ENCODE data around the gene TMF1.

Gene TMF1, protein sequence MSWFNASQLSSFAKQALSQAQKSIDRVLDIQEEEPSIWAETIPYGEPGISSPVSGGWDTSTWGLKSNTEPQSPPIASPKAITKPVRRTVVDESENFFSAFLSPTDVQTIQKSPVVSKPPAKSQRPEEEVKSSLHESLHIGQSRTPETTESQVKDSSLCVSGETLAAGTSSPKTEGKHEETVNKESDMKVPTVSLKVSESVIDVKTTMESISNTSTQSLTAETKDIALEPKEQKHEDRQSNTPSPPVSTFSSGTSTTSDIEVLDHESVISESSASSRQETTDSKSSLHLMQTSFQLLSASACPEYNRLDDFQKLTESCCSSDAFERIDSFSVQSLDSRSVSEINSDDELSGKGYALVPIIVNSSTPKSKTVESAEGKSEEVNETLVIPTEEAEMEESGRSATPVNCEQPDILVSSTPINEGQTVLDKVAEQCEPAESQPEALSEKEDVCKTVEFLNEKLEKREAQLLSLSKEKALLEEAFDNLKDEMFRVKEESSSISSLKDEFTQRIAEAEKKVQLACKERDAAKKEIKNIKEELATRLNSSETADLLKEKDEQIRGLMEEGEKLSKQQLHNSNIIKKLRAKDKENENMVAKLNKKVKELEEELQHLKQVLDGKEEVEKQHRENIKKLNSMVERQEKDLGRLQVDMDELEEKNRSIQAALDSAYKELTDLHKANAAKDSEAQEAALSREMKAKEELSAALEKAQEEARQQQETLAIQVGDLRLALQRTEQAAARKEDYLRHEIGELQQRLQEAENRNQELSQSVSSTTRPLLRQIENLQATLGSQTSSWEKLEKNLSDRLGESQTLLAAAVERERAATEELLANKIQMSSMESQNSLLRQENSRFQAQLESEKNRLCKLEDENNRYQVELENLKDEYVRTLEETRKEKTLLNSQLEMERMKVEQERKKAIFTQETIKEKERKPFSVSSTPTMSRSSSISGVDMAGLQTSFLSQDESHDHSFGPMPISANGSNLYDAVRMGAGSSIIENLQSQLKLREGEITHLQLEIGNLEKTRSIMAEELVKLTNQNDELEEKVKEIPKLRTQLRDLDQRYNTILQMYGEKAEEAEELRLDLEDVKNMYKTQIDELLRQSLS

DNA sequence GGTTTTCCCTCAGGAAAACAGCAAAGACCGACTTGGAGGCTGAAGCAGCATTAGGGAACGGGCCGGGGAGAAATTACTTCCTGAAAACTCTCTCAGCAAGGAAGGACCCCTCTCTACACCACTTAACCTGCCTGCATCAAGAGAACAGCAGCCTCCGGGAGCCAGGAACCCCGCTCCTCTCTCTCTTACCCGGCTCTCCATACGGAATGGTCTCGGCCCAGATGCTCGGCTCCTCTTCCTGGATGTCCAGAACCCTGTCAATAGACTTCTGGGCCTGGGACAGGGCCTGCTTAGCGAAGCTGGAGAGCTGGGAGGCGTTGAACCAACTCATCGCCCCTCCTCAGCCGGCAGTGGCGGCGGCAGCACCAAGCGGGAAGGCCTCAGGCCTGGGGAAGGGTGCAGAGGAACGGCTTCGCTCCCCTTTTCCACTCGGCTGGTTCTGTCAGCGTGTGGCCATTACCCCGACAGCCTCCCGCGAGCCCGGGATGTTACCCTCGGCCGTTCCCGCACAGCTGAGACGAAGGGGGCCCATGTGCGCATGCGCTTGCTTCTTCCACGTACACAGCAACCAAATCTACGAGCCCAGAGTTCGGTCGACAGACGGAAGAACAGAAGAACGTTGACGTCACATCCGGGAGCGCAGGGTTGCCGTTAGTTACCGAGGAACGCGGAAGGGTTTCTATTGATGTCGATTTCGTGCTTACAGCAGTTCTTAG lies at the start of gene TMF1:
Gene TMF1 (minus strand): TSS at position 578 of the 716 bp plus-strand sequence. CDS start 247 bp downstream, at position 331.
- DNase-seq (ENCODE audit: low spot score): peak; percentile 97

DNA sequence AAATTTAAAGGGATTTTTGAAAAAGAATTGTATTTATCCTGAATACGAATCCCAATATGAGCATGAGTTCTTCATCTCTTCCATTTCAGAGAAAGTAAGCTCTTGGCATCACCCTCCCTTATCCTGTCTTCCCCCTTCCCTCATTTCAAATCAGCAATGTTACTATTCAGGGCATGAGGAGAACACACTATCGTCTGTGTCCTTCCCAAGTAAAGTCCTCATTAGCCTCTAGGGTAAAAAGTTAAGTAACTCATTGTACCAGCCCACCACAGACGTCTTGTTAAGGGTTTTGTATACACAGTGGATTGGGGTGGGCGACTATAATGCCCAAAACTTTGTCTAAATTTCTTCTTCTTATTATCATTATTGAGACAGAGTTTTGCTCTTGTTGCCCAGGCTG lies 47.4 kb upstream of the TMF1 start:
- DNase-seq (ENCODE audit: low spot score): no peak

DNA sequence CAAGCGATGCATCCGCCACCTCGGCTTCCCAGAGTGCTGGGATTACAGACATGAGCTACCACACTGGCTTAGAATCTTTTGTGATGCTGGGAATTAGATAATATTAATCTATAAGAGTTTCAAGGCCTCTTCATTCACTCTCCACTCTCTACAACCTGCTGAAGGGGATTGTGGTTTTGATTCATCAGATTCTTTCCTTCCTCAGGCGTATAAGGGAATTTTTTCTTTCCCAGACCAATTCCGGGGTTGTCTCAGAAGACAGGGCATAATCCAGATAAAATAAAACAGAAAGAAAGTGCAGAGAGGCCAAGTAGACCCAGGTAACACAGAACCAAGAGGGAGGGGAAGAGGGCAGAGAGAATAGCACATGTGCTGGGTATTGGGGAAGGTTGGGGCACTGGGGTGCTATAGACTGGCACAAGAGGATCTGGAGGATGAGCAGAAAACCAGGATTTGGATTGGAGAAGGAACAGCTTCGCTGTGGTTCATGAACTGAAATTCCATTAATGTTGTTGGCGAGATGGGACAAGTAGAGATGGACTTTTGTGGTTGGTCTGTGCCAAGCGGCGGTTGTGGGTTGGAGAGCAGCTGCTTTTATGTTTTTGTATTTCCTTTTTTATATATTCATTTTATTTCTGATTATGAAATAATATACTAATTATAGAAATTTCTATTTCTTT lies 45.4 kb upstream of the TMF1 start:
- DNase-seq (ENCODE audit: low spot score): no peak

DNA sequence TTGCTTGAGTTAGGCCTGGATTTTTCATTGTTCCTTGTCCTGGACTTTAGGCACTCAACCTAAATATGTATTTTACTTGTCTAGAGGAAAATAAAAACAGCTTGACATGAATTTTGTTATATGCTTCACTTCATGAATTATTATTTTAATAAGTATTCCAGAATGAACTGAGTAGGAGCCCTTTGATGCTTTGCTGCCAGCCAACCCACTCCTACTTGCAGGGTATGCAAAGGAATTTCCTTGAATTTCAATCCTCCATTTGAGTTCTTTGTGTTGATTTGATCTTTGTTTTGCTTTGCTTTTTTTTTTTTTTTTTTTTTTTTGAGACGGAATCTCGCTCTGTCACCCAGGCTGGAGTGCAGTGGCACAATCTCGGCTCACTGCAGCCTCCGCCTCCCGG lies 44.2 kb upstream of the TMF1 start:
- DNase-seq (ENCODE audit: low spot score): no peak

DNA sequence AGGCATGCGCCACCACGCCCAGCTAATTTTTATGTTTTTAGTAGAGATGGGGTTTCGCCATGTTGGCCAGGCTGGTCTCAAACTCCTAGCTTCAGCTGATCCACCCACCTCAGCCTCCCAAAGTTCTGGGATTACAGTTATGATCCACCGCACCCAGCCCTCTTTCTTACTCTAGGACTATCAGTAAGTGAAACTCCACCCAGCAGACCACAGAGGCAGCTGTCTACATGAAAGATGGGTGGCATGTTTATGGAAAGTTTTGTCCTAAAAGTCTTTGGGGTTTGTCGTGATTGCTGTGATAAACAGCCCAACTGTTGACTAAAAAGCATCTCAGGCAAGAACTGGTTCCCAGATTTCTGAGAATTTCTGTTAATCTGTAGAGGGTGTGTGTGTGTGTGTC lies 43.5 kb upstream of the TMF1 start:
- DNase-seq (ENCODE audit: low spot score): peak; percentile 47

DNA sequence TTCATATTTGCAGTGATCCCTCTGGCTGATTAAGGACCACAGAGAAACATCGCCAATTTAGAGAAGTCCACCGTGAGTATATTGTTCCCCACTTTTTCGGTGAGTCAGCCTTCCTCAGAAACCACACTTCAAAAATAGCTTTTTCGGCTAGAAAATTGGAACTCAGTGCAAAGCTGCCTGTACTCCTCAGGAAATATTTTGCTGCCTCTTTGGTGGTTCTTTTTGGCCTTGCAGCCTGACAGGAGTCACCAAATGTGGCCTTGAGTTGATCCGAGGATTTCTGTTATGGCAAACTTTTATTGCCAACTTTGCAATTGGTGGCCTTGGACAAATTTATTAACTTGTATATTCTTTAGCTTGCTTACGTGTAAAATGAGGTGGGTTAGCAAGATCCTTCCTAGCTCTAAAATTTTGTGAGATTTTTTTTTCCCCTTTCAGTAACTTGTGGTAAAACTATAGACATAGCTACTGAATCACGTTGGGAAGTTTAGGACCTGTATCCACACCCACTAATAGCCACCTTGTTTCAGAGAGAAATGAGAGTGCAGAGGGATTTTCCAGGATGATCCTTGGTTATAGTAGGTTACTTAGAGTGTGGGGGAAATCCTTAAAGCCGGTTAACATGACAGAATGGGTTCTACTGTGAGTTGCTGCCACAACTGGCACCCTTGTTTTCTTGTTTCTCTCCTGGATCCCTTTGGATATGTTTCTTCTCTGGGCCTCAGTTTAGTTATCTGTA lies 42.5 kb upstream of the TMF1 start:
- DNase-seq (ENCODE audit: low spot score): peak; percentile 42

DNA sequence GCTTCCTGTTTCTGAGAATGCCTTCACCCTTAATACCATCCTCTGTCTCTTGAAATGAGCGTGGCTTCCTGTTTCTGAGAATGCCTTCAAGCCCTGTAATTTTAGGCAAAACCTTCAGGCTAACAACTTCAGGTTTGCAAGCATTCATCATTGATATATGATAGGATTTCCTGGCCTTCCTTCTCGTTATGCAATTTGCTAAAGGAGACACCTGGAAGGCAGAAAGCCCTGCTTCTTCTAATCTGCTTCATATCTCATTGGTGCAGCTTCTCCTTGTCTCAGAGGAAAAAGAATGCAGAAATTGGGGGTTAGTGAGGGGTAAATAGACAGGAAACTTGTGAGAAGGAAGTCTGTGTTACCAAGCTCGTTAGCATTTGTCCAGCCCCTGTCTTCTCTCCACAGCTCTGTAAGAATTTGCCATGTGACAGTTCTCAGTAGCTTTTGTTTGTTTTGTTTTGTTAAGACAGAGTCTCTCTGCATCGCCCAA lies 39.9 kb upstream of the TMF1 start:
- peak; percentile 65 for DNase-seq (ENCODE audit: low spot score)

DNA sequence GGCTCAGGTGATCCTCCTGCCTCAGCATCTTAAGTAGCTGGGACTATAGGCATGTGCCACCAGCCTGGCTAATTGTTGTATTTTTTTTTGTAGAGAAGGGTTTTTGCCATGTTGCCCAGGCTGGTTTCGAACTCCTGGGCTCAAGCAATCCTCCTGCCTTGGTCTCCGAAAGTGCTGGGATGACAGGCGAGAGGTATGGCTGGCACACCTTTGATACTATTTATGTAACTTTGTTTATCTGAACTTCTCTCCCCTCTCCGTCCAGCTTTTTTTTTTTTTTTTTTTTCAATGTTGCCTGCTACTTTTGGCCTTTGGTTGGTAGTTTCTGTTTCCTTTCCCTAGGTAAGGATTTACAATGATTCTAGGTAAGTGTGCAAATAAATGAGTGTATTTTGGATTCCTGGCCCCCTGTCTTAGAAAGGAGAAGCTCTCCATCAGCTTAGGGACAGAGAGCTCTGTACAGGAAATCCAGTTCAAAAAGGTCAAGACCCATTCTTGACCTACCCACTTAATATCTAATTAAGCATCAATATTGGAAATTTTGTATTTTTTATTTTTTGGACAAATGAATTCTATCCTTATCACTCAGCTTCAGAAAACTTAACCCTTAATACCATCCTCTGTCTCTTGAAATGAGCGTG lies 39.4 kb upstream of the TMF1 start:
- no peak for DNase-seq (ENCODE audit: low spot score)

DNA sequence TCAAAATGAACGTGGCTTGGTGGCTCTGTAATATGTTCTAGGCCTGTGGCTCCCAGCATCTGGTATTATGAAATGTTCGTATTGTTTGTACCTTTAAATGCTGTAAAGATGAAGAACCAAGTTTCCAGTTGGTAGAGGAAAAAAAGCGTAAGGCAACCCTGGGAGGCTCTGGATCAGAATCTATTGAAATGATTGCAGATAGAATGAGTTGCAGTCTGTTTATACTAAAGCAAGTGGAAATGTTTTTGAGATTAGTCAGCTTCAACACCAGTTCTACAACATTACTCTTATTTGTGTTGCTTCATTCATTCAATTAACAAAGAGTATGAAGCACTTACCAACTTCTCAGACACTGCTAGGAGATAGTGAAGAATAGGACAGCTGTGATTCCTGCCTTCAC lies 37.9 kb upstream of the TMF1 start:
- no peak for DNase-seq (ENCODE audit: low spot score)

DNA sequence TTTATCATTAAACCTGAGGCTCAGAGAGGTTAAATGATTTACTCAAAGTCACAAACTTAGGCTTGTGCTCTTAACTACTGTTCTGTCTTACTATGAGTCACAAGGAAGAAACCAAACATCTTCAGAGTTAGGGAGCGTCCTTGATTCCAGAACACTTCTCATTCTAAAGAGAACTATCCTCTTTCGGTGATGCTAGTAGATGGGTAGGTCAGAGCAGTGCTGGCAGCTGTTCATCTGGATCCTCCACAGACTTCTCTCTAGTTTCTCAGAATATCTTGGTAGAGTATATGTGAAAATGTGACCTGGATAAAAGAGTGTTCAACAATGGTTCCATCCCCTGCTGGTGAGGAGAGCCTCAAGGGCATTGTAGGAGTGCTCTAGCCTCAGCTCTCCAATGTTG lies 35.9 kb upstream of the TMF1 start:
- DNase-seq (ENCODE audit: low spot score): no peak

DNA sequence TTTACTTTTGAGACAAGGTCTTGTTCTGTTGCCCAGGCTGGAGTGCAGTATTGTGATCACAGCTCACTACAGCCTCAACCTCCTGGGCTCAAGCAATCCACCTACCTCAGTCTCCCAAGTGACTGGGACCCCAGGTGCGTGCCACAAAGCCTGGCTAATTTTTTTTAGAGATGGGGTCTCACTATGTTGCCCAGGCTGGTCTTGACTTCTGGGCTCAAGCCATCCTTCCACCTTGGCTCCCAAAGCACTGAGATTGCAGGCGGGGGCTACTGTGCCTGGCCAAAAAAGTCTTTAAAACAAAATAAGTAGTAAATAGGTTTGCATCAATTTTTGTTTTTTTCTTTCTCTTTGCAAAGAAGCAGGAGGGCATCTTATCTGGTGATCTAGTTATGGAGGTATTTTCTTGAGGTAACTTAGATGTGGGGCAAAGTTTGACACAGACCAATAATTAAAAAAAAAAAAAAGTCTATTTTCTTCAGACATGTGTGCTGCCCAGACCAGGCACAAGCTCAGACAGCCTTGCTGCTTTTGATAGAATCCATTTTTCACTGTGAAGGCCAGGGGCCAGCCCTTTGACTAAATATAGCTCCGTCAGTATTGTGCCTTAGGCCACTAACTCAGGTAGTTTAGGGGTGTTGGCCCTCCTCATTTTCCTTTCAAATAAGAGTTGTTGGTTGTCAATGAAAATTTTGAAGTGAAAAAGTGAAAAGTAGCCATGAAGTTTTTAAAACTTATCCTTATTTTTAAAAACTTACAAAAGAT lies 35.1 kb upstream of the TMF1 start:
- no peak for DNase-seq (ENCODE audit: low spot score)

DNA sequence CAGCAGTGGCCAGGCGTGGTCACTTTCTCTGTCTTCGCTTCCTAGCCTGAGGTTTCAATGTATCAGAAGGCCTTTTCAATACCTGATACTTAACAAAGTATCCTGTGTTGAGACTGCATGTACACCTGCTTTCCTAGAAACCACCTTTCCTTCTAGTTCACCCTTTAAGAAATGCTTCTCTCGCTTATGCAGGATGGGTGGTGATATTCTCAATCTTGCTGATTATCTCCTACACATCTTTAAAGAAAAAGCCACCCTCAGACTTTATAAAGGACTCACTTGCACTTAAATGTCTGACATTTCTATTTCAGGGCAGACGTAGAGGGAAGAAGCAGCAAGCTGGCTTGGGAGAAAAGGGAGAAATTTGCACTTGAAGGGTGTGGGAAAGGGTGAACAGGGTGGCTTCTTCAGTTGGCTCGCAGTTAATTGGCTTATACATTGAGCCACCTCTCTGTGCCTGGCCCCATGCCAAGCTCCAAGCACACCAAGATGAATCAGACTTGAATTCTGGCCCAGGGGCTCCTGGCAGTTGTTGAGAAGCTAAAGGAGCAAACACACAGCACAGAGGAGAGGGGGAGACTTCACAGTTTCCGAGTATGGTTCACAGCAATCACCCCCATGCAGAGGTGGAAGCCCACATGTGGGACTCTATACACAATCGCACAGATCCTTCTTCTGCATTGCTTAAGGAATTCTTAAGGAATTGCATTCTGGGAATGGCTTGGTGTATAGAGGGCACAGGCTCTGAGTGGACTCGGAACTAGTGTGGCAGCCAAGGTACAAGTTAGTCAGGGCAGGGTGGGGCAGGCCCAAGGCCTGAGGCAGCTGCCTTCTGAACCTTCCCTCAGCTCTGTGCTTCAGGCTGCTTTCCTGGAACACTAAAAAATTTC lies 33.9 kb upstream of the TMF1 start:
- peak; percentile 89 for DNase-seq (ENCODE audit: low spot score)

DNA sequence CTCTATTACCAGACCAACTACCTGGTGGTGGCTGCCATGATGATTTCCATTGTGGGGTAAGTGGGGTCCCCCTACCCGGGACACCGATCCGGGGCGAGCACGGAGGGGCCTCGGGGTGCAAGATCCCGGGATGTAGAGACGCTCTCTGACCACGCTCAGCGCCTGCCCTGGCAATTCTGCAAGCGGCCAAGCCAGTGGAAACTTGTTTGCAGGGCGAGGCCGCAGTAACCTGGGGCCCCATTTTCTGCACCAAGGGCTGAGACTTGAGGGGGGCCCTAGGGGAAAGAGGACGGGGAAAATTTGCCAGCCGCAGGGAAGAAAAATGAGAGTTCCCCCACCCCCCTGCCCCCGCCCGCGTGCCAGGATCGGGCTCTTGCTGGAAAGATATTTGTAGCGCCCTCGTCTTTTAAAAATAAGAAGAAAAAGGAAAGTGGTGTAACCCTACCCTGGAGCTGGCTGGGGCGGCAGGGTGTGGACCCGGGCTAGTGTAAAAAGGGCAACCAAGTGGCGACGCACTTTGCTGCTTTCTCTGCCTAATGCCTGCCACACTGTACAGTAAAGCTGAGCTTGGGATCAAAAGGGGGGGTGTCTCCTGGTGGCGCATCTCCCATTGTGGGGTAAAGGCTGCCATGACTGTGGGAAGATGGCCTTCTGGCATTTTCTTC lies 33.2 kb upstream of the TMF1 start:
- DNase-seq (ENCODE audit: low spot score): no peak

DNA sequence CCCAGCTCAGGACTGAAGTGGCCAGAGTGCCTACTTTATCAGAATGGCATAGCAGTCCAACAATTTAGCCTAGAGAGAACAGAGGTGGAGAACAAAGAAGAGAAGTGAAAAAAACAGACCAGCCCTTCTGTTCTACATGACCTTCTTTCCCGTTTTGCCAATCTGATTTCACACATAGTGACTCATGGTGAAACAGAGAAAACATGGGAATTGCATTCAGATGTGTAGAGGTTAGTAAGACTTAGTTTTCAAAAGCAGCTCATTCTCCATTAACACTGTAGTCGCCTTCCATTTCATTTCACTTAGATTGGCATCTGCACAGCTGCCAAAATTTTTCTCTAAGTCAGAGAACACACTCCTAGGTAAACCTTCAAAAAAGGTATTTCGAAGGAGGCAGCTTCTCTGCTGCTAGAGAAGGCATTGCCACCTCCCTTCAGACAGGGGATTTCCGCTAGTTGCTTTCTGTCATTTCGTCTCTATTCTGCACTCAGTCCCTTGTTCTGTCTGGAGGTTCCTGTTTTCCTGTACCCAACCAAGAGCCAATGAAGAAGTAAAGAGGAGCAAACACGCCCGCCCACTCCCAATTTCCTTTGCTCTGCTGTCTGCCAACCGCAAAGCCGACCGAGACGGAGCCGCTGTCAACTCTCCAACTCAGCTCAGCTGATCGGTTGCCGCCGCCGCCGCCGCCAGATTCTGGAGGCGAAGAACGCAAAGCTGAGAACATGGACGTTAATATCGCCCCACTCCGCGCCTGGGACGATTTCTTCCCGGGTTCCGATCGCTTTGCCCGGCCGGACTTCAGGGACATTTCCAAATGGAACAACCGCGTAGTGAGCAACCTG lies 32.4 kb upstream of the TMF1 start, which contains the start of gene ARL6IP5:
Gene ARL6IP5 (plus strand): TSS at position 612 of the 842 bp plus-strand sequence. CDS start 111 bp downstream, at position 723.
- peak; percentile 93 for DNase-seq (ENCODE audit: low spot score)

DNA sequence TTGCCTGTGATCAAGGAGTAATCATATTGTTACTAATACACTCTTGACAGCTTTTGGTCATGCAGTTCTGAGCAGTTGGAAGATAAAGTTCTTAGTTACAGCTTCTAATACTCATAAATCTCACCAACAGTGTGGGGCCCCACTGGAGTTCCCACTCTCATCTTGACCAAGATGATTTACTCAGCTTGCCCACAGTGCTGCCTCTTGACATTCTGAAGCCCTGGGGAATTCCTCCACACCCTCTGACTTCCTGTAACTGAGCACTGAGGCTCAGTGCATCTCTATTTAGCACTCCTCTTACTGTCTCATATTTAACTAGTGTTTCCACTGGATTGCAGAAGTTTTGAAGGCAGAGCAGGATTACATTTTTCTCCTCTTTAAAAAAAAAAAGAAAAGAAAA lies 30.7 kb upstream of the TMF1 start:
- DNase-seq (ENCODE audit: low spot score): peak; percentile 85

DNA sequence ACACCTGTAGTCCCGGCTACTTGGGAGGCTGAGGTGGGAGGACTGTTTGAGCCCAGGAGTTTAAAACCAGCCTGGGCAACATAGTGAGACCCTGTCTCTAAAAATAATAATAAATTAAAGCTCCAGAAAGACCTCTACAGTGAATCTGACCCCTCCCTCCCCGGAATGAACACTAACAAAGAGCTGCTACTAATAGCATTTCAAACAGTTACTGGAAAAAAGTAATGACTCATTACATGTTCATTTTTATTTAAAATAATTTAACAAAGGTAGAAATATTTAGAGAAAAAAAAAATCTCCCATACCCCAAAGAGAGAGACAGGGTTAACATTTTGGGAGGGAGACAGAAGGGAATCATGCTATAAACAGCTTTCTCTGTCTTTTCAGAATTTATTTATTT lies 30.2 kb upstream of the TMF1 start:
- DNase-seq (ENCODE audit: low spot score): peak; percentile 46
